Measurements from ENCODE around the gene DLST.
A peak's percentile ranks its signal among the peaks of the same experiment; 100 is the strongest.
"Not testable (repeated sequence)": the region's sequence is repeated elsewhere in the genome, so short reads cannot be mapped to it uniquely, and the experiment has no call there.

The DLST gene

DNA sequence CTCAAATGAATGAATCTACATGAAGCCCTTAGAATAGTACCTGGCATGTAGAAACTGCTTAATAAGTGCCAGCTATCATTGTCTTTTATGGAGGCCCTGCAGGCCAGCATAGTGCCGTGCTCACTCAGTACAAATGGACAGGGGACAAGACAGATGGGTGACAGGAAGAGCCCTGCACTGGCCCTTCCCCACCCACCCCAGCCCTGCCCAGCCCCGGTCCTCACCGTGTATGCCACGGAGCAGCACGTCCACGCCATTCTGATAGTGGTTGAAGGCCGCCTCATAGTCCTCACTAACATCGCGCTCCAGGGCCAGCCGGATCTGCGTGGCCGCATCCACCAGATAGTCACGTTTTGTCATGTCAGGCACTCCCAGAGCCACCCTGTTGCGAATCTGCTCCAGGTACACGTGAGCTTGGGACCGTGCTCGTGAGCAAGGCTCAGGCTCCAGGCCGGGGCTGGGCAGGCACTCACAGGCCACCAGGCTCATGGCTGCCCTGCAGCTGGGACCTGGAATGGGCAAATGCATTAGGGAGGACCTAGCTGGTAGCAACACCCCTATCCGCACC lies 39.4 kb downstream of the DLST start:
- DNase-seq: no peak
- Mint-ChIP-seq H3K4me1 (ENCODE audit: low read depth in 2 of 2) (peaks cover 0 to 5% of the 10 kb centered on the region in 2 donors), H3K4me3 (no peak overlapping the region), H3K27me3 (peaks cover 23 to 48% of the 10 kb centered on the region in 2 donors), H3K9me3 (no peaks in the 10 kb centered on the region), H3K27ac (no peak overlapping the region), H3K36me3 (ENCODE audit: insufficient read depth) (peaks cover 4% of the 10 kb centered on the region)
- ATAC-seq (replicated peaks): no peak

DNA sequence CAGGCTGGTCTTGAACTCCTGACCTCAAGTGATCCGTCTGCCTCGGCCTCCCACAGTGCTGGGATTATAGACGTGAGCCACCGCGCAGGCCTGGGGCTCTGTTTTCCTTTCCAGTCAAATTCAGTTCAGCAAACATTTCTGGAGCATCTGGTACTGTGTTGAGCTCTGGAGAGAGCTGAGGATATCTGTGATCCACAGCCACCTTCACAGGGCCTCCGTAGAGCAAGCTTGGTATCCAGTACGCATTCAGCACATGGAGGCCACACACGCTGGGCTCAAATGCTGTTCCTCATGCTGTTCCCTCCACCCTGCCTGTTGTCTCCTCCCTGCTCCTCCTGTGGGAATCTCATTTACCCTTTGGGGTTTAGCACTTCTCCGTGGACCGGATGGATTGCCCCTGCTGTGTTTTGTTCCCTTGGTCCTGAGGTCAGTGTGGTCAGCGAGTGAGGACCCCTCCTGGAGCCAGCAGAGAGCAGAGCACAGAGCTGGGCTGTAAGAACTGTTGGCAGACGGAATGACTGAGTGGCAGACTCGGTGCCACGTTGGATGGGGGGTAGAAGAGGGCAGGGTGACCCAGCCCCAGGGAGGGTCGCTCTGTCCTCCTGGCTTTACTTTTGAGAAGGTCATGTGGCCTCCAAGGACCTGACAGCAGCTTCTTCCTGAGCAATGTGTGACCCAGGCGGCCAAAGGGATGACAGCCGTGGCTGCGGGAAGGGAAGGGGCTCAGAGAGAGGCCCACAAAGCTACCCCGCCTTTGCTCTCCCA lies 40.5 kb downstream of the DLST start:
- peaks cover 4% of the 10 kb centered on the region for H3K36me3 Mint-ChIP-seq (ENCODE audit: insufficient read depth)
- DNase-seq (no peak), ATAC-seq (replicated peaks) (no peak)
- H3K4me3 Mint-ChIP-seq: peak overlapping the region; percentile 59 to 60
- peaks cover 0 to 5% of the 10 kb centered on the region in 2 donors for H3K4me1 Mint-ChIP-seq (ENCODE audit: low read depth in 2 of 2)
- no peaks in the 10 kb centered on the region for H3K9me3 Mint-ChIP-seq
- H3K27me3 Mint-ChIP-seq: peaks cover 30 to 46% of the 10 kb centered on the region in 2 donors
- no peak overlapping the region for H3K27ac Mint-ChIP-seq

GRCh38 chr14:74922752-74923401 lies 41.2 kb downstream of the DLST start, which contains the start of gene RPS6KL1:
Gene RPS6KL1, minus strand, starts transcription at chr14:74923260. Its CDS starts 1,719 bp downstream, at chr14:74921541.
- H3K4me1 Mint-ChIP-seq (ENCODE audit: low read depth in 2 of 2): peaks cover 0 to 5% of the 10 kb centered on the region in 2 donors
- H3K9me3 Mint-ChIP-seq: no peaks in the 10 kb centered on the region
- H3K36me3 Mint-ChIP-seq (ENCODE audit: insufficient read depth): peaks cover 4% of the 10 kb centered on the region
- DNase-seq (peak in 2 of 3 experiments; percentile 31 to 39), ATAC-seq (replicated peaks) (peak; percentile 96)
- H3K4me3 Mint-ChIP-seq: peak within 1 kb of the TSS; percentile 59 to 60
- no peak within 1 kb of the TSS for H3K27ac Mint-ChIP-seq
- peaks cover 30 to 42% of the 10 kb centered on the region in 2 donors for H3K27me3 Mint-ChIP-seq

GRCh38 chr14:74924061-74924460 lies 42.3 kb downstream of the DLST start:
- Mint-ChIP-seq H3K4me3 (peak overlapping the region in 1 of 2 donors; percentile 0), H3K27me3 (peaks cover 30 to 42% of the 10 kb centered on the region in 2 donors), H3K27ac (no peak overlapping the region)

GRCh38 chr14:74927225-74927624 lies 45.5 kb downstream of the DLST start:
- peaks cover 0 to 4% of the 10 kb centered on the region in 2 donors for H3K4me1 Mint-ChIP-seq (ENCODE audit: low read depth in 2 of 2)
- no peak for DNase-seq
- no peak for ATAC-seq (replicated peaks)
- no peak overlapping the region for H3K4me3 Mint-ChIP-seq
- H3K27me3 Mint-ChIP-seq: peaks cover 27 to 42% of the 10 kb centered on the region in 2 donors
- no peaks in the 10 kb centered on the region for H3K9me3 Mint-ChIP-seq
- H3K36me3 Mint-ChIP-seq (ENCODE audit: insufficient read depth): peaks cover 4% of the 10 kb centered on the region
- H3K27ac Mint-ChIP-seq: no peak overlapping the region

More at GRCh38 chr14:74924061-74924460, 42.3 kb downstream of the DLST start:
- ATAC-seq (replicated peaks) (no peak), DNase-seq (no peak)
- peaks cover 0 to 5% of the 10 kb centered on the region in 2 donors for H3K4me1 Mint-ChIP-seq (ENCODE audit: low read depth in 2 of 2)
- H3K36me3 Mint-ChIP-seq (ENCODE audit: insufficient read depth): peaks cover 4% of the 10 kb centered on the region
- H3K9me3 Mint-ChIP-seq: no peaks in the 10 kb centered on the region

DNA sequence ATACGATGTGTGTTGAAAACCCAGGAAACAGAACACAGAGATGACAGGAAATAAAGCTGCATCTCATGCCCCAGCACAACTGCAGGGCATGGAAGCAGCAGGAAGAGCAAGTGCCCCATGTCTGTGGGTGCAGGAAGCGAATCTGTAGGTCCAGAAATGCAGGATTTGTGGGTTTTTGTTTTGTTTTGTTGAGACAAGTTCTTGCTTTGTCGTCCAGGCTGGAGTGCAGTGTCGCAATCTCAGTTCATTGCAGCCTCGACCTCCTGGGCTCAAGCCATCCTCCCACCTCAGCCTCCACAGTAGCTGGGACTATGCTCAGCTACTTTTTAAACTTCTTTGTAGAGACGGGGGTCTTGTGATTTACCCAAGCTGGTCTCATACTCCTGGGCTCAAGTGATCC lies 47.5 kb downstream of the DLST start:
- H3K27me3 Mint-ChIP-seq: peaks cover 30 to 48% of the 10 kb centered on the region in 2 donors
- ATAC-seq (replicated peaks) (no peak), DNase-seq (no peak)
- H3K9me3 Mint-ChIP-seq: no peaks in the 10 kb centered on the region
- no peak overlapping the region for H3K4me3 Mint-ChIP-seq
- H3K4me1 Mint-ChIP-seq (ENCODE audit: low read depth in 2 of 2): peaks cover 0 to 3% of the 10 kb centered on the region in 2 donors
- no peak overlapping the region for H3K27ac Mint-ChIP-seq
- no peaks in the 10 kb centered on the region for H3K36me3 Mint-ChIP-seq (ENCODE audit: insufficient read depth)

- peaks cover 11 to 34% of the 10 kb centered on the region in 2 donors for H3K27me3 Mint-ChIP-seq
- not testable (repeated sequence) for H3K4me1 Mint-ChIP-seq (ENCODE audit: low read depth in 2 of 2); DNase-seq; H3K27ac Mint-ChIP-seq; H3K36me3 Mint-ChIP-seq (ENCODE audit: insufficient read depth); H3K4me3 Mint-ChIP-seq; H3K9me3 Mint-ChIP-seq; ATAC-seq (replicated peaks)
Measured at GRCh38 chr14:74931744-74932143, 50.0 kb downstream of the DLST start.

GRCh38 chr14:74932401-74932901 lies 50.7 kb downstream of the DLST start:
- Mint-ChIP-seq H3K27me3 (peaks cover 10 to 31% of the 10 kb centered on the region in 2 donors), H3K9me3 (no peaks in the 10 kb centered on the region), H3K4me3 (no peak overlapping the region), H3K36me3 (ENCODE audit: insufficient read depth) (no peaks in the 10 kb centered on the region), H3K4me1 (ENCODE audit: low read depth in 2 of 2) (peaks cover 0 to 2% of the 10 kb centered on the region in 2 donors), H3K27ac (no peak overlapping the region)
- ATAC-seq (replicated peaks) (no peak), DNase-seq (no peak)

DNA sequence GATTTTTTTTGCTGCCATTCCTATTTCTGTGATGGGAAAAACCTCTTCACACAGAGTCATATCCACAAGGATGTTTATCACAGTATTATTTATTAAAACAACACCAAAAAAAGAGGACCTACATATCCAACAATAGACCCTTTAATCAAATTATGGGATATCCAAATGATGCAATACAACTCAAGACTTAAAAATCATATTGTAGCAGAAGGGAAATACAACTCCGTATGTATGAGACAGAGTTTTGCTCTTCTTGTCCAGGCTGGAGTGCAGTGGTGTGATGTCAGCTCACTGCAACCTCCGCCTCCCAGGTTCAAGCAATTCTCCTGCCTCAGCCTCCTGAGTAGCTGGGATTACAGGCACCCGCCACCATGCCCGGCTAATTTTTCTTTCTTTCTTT lies 51.2 kb downstream of the DLST start:
- H3K27ac Mint-ChIP-seq; ATAC-seq (replicated peaks); H3K9me3 Mint-ChIP-seq; DNase-seq; H3K36me3 Mint-ChIP-seq (ENCODE audit: insufficient read depth); H3K4me1 Mint-ChIP-seq (ENCODE audit: low read depth in 2 of 2); H3K4me3 Mint-ChIP-seq: not testable (repeated sequence)
- peaks cover 10 to 31% of the 10 kb centered on the region in 2 donors for H3K27me3 Mint-ChIP-seq

GRCh38 chr14:74934041-74934440 lies 52.3 kb downstream of the DLST start:
- peaks cover 0 to 2% of the 10 kb centered on the region in 2 donors for H3K4me1 Mint-ChIP-seq (ENCODE audit: low read depth in 2 of 2)
- ATAC-seq (replicated peaks): no peak

DNA sequence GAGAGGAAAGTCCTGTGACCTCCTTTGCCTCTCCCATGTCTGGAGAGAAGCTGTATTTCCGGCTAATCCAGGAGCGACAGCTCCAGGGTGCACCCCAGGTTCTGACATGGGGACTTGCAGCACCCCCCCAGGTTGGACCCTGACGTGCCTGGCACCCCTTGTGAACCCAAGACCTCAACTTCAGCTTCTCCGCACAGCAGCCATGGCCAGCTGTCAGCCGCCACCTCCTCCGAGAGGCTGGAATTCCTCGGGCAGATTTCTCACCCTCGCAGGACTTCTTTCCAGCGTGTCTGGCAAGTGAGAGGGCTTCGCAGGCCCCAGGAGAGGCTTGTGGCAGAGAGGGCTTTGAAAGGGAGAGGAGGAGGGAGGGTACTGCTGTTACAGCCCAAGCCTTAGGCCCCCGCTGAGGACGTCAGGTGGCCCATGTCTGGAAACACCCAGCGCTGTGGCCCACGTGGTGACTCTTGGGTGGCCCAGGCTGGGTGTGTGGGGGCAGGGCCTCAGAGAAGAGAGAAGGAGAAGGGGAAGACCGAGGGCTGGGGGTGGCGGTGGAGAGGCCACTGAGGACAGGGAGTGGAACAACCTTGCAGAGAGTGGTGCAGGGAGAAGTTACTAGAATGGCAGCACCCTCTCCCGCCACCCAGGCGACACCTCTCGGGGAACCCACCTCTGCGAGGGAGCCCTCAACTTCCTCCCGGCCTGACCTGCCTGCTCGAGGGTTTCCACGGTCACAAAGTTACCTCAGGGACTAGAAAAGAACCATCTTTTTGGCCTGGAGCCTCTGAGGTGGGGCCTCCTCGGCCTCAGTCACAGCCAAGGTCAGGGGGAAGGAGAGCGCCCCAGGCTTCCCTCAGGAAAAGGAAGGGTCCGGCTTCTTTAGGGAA lies 53.0 kb downstream of the DLST start:
- DNase-seq (no peak), ATAC-seq (replicated peaks) (no peak)
- Mint-ChIP-seq H3K36me3 (ENCODE audit: insufficient read depth) (no peaks in the 10 kb centered on the region), H3K4me3 (no peak overlapping the region), H3K27ac (no peak overlapping the region), H3K4me1 (ENCODE audit: low read depth in 2 of 2) (peaks cover 0 to 2% of the 10 kb centered on the region in 2 donors), H3K27me3 (peaks cover 10 to 31% of the 10 kb centered on the region in 2 donors), H3K9me3 (no peaks in the 10 kb centered on the region)

More at GRCh38 chr14:74934041-74934440, 52.3 kb downstream of the DLST start:
- H3K36me3 Mint-ChIP-seq (ENCODE audit: insufficient read depth): no peaks in the 10 kb centered on the region
- H3K9me3 Mint-ChIP-seq: no peaks in the 10 kb centered on the region
- H3K27me3 Mint-ChIP-seq: peaks cover 10 to 31% of the 10 kb centered on the region in 2 donors
- no peak overlapping the region for H3K27ac Mint-ChIP-seq
- DNase-seq: no peak
- H3K4me3 Mint-ChIP-seq: no peak overlapping the region

DNA sequence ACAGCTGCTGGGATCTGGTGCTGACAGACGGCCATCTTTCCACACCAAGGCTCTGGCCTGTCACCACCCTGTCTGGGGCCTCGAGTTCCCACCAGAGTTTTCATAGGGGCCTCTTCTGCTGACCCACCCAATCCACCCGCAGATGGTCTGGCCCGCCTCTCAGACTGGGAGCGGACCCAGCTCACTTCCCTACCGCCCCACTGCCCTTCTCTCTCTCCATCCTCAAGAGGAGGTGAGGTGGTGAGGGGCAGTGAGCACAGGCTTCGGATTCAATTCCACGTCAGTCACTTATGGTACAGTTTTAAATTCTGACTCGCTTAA lies 53.6 kb downstream of the DLST start:
- DNase-seq (no peak), ATAC-seq (replicated peaks) (no peak)
- H3K4me3 Mint-ChIP-seq: no peak overlapping the region
- H3K27ac Mint-ChIP-seq: no peak overlapping the region
- H3K36me3 Mint-ChIP-seq (ENCODE audit: insufficient read depth): no peaks in the 10 kb centered on the region
- peaks cover 5 to 7% of the 10 kb centered on the region in 2 donors for H3K4me1 Mint-ChIP-seq (ENCODE audit: low read depth in 2 of 2)
- H3K9me3 Mint-ChIP-seq: no peaks in the 10 kb centered on the region
- peaks cover 10 to 31% of the 10 kb centered on the region in 2 donors for H3K27me3 Mint-ChIP-seq

DNA sequence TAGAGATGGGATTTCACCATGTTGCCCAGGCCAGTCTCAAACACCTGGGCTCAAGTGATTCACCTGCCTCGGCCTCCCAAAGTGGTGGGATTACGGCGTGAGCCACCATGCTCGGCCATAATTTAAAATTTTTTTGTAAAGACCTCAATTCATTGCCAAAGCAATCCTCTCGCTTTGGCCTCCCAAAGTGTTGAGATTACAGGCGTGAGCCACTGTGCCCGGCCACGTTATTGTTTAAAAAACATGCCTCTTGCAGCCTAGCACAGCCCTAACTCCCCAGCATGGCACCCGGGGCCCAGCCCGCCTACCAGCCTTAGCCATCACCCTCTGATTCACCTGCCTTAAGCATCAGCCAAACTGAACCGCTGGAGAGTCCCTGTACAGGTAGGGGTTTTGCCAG lies 54.4 kb downstream of the DLST start:
- Mint-ChIP-seq H3K4me3 (no peak overlapping the region), H3K36me3 (ENCODE audit: insufficient read depth) (no peaks in the 10 kb centered on the region), H3K27me3 (peaks cover 10 to 31% of the 10 kb centered on the region in 2 donors), H3K9me3 (no peaks in the 10 kb centered on the region), H3K4me1 (ENCODE audit: low read depth in 2 of 2) (peaks cover 5 to 8% of the 10 kb centered on the region in 2 donors), H3K27ac (no peak overlapping the region)
- ATAC-seq (replicated peaks): no peak
- no peak for DNase-seq

All from effector memory CD8-positive, alpha-beta T cell (primary cell).